SU-DHL-6 (cell line): ENCODE measurements around the gene PTPRH.

Experiments
- CTCF ChIP-seq: fragments of 200-600 bp; sonication (generic); IDR thresholded peaks from one replicate; pipeline ENCODE4 v1.5.1; 2017; ENCODE audit warnings: antibody characterized with exemption, mild to moderate bottlenecking, low read length, moderate library complexity; ENCODE audit not compliant: insufficient read depth, poor library complexity, severe bottlenecking
- EZH2phosphoT487 ChIP-seq: fragments of 200-600 bp; sonication (generic), shearing (Covaris generic); conservative IDR thresholded peaks from 2 replicates; pipeline ENCODE4 v1.6.1; 2018; ENCODE audit warnings: mild to moderate bottlenecking, antibody characterized with exemption, low read length, moderate library complexity, mixed read lengths

- no peak for TF ChIP-seq CTCF
- no peak for TF ChIP-seq EZH2phosphoT487
Measured at GRCh38 chr19:55181740-55182139, 27.6 kb downstream of the PTPRH start.
